Measurements from ENCODE around the gene NTRK1.

The NTRK1 gene

GRCh38 chr1:156853761-156854160 lies 6.9 kb upstream of the NTRK1 start:
- no peak for ATAC-seq
- TF ChIP-seq ZNF565 (CRISPR knock-in tag; conservative IDR thresholded peaks at IDR 0.05; ENCODE audit: low read depth) (no peak), SNAI2 (CRISPR knock-in tag; IDR thresholded peaks at IDR 0.05) (no peak), ZC3H10 (CRISPR knock-in tag; IDR thresholded peaks at IDR 0.05) (no peak), TCF4 (CRISPR knock-in tag; IDR thresholded peaks at IDR 0.05; ENCODE audit: borderline replicate concordance) (no peak), ZFP3 (CRISPR knock-in tag; IDR thresholded peaks at IDR 0.05) (no peak), CSDC2 (CRISPR knock-in tag; IDR thresholded peaks at IDR 0.05) (no peak), ISL1 (CRISPR knock-in tag; IDR thresholded peaks at IDR 0.05) (no peak), ESRRG (CRISPR knock-in tag; IDR thresholded peaks at IDR 0.05) (no peak), CREB5 (CRISPR knock-in tag; IDR thresholded peaks at IDR 0.05; ENCODE audit: low read depth) (no peak), TOX (CRISPR knock-in tag; IDR thresholded peaks at IDR 0.05; ENCODE audit: borderline replicate concordance) (no peak), ARNTL (CRISPR knock-in tag; IDR thresholded peaks at IDR 0.05; ENCODE audit: borderline replicate concordance, low read depth) (no peak), PPARA (CRISPR knock-in tag; IDR thresholded peaks at IDR 0.05; ENCODE audit: borderline replicate concordance) (no peak), GLIS3 (CRISPR knock-in tag; IDR thresholded peaks at IDR 0.05) (no peak), OSR1 (CRISPR knock-in tag; IDR thresholded peaks at IDR 0.05) (no peak), POU6F1 (CRISPR knock-in tag; IDR thresholded peaks at IDR 0.05; ENCODE audit: borderline replicate concordance, low read depth) (no peak), ZNF8 (CRISPR knock-in tag; IDR thresholded peaks at IDR 0.05) (no peak), CSRNP3 (CRISPR knock-in tag; IDR thresholded peaks at IDR 0.05) (no peak)

- ATAC-seq: no peak
- TF ChIP-seq ZC3H10 (CRISPR knock-in tag; IDR thresholded peaks at IDR 0.05): no peak
- TF ChIP-seq ZNF70 (CRISPR knock-in tag; IDR thresholded peaks at IDR 0.05): no peak
- no peak for TF ChIP-seq TCF4 (CRISPR knock-in tag; IDR thresholded peaks at IDR 0.05; ENCODE audit: borderline replicate concordance)
- TF ChIP-seq POU6F1 (CRISPR knock-in tag; IDR thresholded peaks at IDR 0.05; ENCODE audit: borderline replicate concordance, low read depth): no peak
- TF ChIP-seq RARB (CRISPR knock-in tag; IDR thresholded peaks at IDR 0.05): no peak
- no peak for TF ChIP-seq CSRNP3 (CRISPR knock-in tag; IDR thresholded peaks at IDR 0.05)
- no peak for TF ChIP-seq TOX (CRISPR knock-in tag; IDR thresholded peaks at IDR 0.05; ENCODE audit: borderline replicate concordance)
- TF ChIP-seq OSR1 (CRISPR knock-in tag; IDR thresholded peaks at IDR 0.05): no peak
- TF ChIP-seq PATZ1 (CRISPR knock-in tag; IDR thresholded peaks at IDR 0.05; ENCODE audit: borderline replicate concordance): no peak
- TF ChIP-seq ARNTL (CRISPR knock-in tag; IDR thresholded peaks at IDR 0.05; ENCODE audit: borderline replicate concordance, low read depth): no peak
- TF ChIP-seq ESRRG (CRISPR knock-in tag; IDR thresholded peaks at IDR 0.05): no peak
- TF ChIP-seq ZNF8 (CRISPR knock-in tag; IDR thresholded peaks at IDR 0.05): no peak
- no peak for TF ChIP-seq SNAI2 (CRISPR knock-in tag; IDR thresholded peaks at IDR 0.05)
- no peak for TF ChIP-seq ZNF565 (CRISPR knock-in tag; conservative IDR thresholded peaks at IDR 0.05; ENCODE audit: low read depth)
- no peak for TF ChIP-seq BACH2 (CRISPR knock-in tag; IDR thresholded peaks at IDR 0.05; ENCODE audit: borderline replicate concordance)
- no peak for TF ChIP-seq GLIS3 (CRISPR knock-in tag; IDR thresholded peaks at IDR 0.05)
- no peak for TF ChIP-seq CREB5 (CRISPR knock-in tag; IDR thresholded peaks at IDR 0.05; ENCODE audit: low read depth)
- TF ChIP-seq ZFP3 (CRISPR knock-in tag; IDR thresholded peaks at IDR 0.05): no peak
- no peak for TF ChIP-seq ISL1 (CRISPR knock-in tag; IDR thresholded peaks at IDR 0.05)
- TF ChIP-seq ZFP30 (CRISPR knock-in tag; IDR thresholded peaks at IDR 0.05): no peak
Measured at GRCh38 chr1:156854634-156855033, 6.0 kb upstream of the NTRK1 start.

Measured in SK-N-SH treated with all-trans-retinoic acid at 6 μM for 48 hours (cell line).